Measurements from ENCODE around the gene AQP4.

The AQP4 gene

DNA sequence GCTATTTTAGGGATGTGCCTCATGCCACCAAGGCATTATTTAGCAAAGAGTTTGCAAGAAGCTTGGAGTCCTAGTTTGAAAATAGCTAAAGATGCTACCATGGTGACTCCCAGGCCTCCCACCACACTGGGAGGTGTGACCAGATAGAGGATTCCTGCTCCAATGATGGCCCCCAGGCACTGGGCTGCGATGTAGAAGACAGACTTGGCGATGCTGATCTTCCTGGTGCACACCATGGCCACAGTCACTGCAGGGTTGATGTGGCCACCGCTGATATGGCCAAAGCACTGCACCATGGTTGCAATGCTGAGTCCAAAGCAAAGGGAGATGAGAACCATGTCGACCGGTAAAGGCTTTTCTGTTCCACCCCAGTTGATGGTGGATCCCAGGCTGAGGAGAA is 3.4 kb downstream of the AQP4 start:
- H3K4me1 ChIP-seq (ENCODE audit: control insufficient read depth in 1 of 2, insufficient read depth in 2 of 2, low read length in 2 of 2), result peaks cover 0 to 5% of the 10 kb centered on the region in 2 experiments
- H3K9me3 ChIP-seq (ENCODE audit: insufficient read depth, low read depth, low read length), result peaks cover 2% of the 10 kb centered on the region

DNA sequence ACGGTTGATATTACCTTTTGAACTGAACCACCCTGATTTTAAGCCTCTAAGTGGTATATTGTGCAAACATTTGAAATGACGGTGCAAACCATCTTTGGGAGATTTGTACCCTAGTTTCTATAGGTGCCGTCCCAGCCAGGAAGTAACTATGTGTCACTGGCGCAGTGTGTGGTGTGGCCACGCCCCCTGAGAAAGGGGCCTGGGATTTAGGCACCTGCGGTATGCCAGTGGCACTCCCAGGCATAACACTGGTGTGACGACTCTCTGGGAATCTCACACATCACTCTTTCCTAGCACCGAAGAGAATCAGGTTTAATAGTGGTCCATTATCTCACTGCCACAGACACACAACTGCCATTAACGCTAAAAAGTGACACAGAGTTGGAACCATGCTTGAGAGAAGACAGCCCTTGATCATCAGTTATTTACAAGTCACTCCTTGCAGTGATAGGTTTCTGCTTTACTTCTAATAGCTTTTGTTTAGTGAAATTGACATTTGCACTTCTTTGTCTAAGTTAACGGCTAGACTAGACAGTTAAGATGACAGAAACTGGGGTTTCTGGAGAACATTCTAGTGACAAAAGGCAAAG is 11.1 kb downstream of the AQP4 start:
- Histone ChIP-seq H2BK120ac (ENCODE audit: insufficient read depth, low read length, poor library complexity) (no peak overlapping the region), H3K79me1 (ENCODE audit: low read length) (no peaks in the 10 kb centered on the region), H4K12ac (ENCODE audit: low read depth, low read length) (no peak overlapping the region), H3K18ac (ENCODE audit: low read length) (no peak overlapping the region), H3K9me3 (ENCODE audit: insufficient read depth, low read depth, low read length) (no peaks in the 10 kb centered on the region), H4K8ac (ENCODE audit: low read depth, low read length) (no peak overlapping the region), H2AK5ac (ENCODE audit: low read length) (no peak overlapping the region), H2BK5ac (ENCODE audit: low read depth, low read length, poor library complexity) (no peak overlapping the region), H3K79me2 (ENCODE audit: control insufficient read depth, insufficient read depth, low read length, poor library complexity) (no peaks in the 10 kb centered on the region), H3K36me3 (ENCODE audit: control insufficient read depth in 1 of 2, insufficient read depth in 2 of 2, low read length in 2 of 2) (no peaks in the 10 kb centered on the region), H3K27me3 (ENCODE audit: insufficient read depth, low read length) (no peaks in the 10 kb centered on the region), H3K14ac (ENCODE audit: low read length) (no peak overlapping the region), H3K23ac (ENCODE audit: low read length) (no peak overlapping the region), H3K4me1 (ENCODE audit: control insufficient read depth in 1 of 2, insufficient read depth in 2 of 2, low read length in 2 of 2) (no peaks in the 10 kb centered on the region), H2BK12ac (ENCODE audit: low read length) (no peak overlapping the region), H3K4me2 (ENCODE audit: low read length) (no peak overlapping the region), H3K27ac (ENCODE audit: low read depth, low read length) (no peak overlapping the region), H3K4me3 (ENCODE audit: low read depth, low read length) (no peak overlapping the region), H3K9ac (ENCODE audit: low read length) (no peak overlapping the region), H2AFZ (ENCODE audit: insufficient read depth, low read length, poor library complexity) (no peak overlapping the region), H3K4ac (ENCODE audit: low read depth, low read length) (no peak overlapping the region), H4K91ac (ENCODE audit: low read depth, low read length) (no peak overlapping the region)
- DNase-seq, result peak in 1 of 2 donors; percentile 3
- no CpG with 5 or more reads among the region's 10 CpGs for WGBS (ENCODE audit: extremely low coverage, insufficient coverage, insufficient read length)

More for the DNA sequence above, 3.4 kb downstream of the AQP4 start:
- no peak overlapping the region for H3K18ac ChIP-seq (ENCODE audit: low read length)
- no peaks in the 10 kb centered on the region for H3K79me2 ChIP-seq (ENCODE audit: control insufficient read depth, insufficient read depth, low read length, poor library complexity)
- H3K4ac ChIP-seq (ENCODE audit: low read depth, low read length), result no peak overlapping the region
- WGBS (ENCODE audit: extremely low coverage, insufficient coverage, insufficient read length), result no CpG with 5 or more reads among the region's 5 CpGs
- H2AFZ ChIP-seq (ENCODE audit: insufficient read depth, low read length, poor library complexity), result no peak overlapping the region
- H4K8ac ChIP-seq (ENCODE audit: low read depth, low read length), result no peak overlapping the region
- no peaks in the 10 kb centered on the region for H3K79me1 ChIP-seq (ENCODE audit: low read length)
- H3K23ac ChIP-seq (ENCODE audit: low read length), result no peak overlapping the region
- no peak overlapping the region for H3K9ac ChIP-seq (ENCODE audit: low read length)
- no peak overlapping the region for H2BK12ac ChIP-seq (ENCODE audit: low read length)
- no peak for DNase-seq
- H3K14ac ChIP-seq (ENCODE audit: low read length), result no peak overlapping the region
- H3K36me3 ChIP-seq (ENCODE audit: control insufficient read depth in 1 of 2, insufficient read depth in 2 of 2, low read length in 2 of 2), result no peaks in the 10 kb centered on the region
- H4K12ac ChIP-seq (ENCODE audit: low read depth, low read length), result no peak overlapping the region
- no peak overlapping the region for H2BK120ac ChIP-seq (ENCODE audit: insufficient read depth, low read length, poor library complexity)
- H3K27ac ChIP-seq (ENCODE audit: low read depth, low read length), result no peak overlapping the region
- H3K4me3 ChIP-seq (ENCODE audit: low read depth, low read length), result no peak overlapping the region
- no peak overlapping the region for H3K4me2 ChIP-seq (ENCODE audit: low read length)
- H2BK5ac ChIP-seq (ENCODE audit: low read depth, low read length, poor library complexity), result no peak overlapping the region
- H2AK5ac ChIP-seq (ENCODE audit: low read length), result no peak overlapping the region
- H3K27me3 ChIP-seq (ENCODE audit: insufficient read depth, low read length), result peaks cover 6% of the 10 kb centered on the region
- H4K91ac ChIP-seq (ENCODE audit: low read depth, low read length), result no peak overlapping the region

DNA sequence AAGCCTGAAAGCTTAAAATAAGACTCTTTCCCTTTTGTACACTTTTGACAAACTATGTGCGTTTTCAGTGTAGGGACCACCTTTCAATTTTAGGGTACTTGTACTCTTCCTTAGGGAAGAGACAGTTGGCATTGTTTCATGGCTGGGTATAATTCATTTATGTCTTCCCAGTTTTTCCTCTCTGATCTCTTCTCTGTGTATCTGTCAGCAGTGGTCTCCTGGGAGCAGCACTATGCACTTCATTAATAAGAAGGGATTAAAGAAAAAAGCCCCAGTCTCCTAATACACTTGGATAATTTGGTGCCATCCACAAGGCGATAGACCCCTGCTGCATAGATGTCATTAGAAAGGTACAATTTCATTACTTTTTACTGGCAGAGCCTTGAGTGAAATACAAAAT is 12.1 kb downstream of the AQP4 start:
- Histone ChIP-seq H2AFZ (ENCODE audit: insufficient read depth, low read length, poor library complexity) (no peak overlapping the region), H2BK5ac (ENCODE audit: low read depth, low read length, poor library complexity) (no peak overlapping the region), H3K79me2 (ENCODE audit: control insufficient read depth, insufficient read depth, low read length, poor library complexity) (no peaks in the 10 kb centered on the region), H3K79me1 (ENCODE audit: low read length) (no peaks in the 10 kb centered on the region), H4K91ac (ENCODE audit: low read depth, low read length) (no peak overlapping the region), H2BK12ac (ENCODE audit: low read length) (no peak overlapping the region), H3K4ac (ENCODE audit: low read depth, low read length) (no peak overlapping the region), H3K9me3 (ENCODE audit: insufficient read depth, low read depth, low read length) (no peaks in the 10 kb centered on the region), H4K12ac (ENCODE audit: low read depth, low read length) (no peak overlapping the region), H3K36me3 (ENCODE audit: control insufficient read depth in 1 of 2, insufficient read depth in 2 of 2, low read length in 2 of 2) (no peaks in the 10 kb centered on the region), H3K27me3 (ENCODE audit: insufficient read depth, low read length) (no peaks in the 10 kb centered on the region), H3K14ac (ENCODE audit: low read length) (no peak overlapping the region), H2BK120ac (ENCODE audit: insufficient read depth, low read length, poor library complexity) (no peak overlapping the region), H3K18ac (ENCODE audit: low read length) (no peak overlapping the region), H3K4me2 (ENCODE audit: low read length) (no peak overlapping the region), H3K4me3 (ENCODE audit: low read depth, low read length) (no peak overlapping the region), H2AK5ac (ENCODE audit: low read length) (no peak overlapping the region), H3K9ac (ENCODE audit: low read length) (no peak overlapping the region), H3K23ac (ENCODE audit: low read length) (no peak overlapping the region), H3K27ac (ENCODE audit: low read depth, low read length) (no peak overlapping the region), H3K4me1 (ENCODE audit: control insufficient read depth in 1 of 2, insufficient read depth in 2 of 2, low read length in 2 of 2) (no peaks in the 10 kb centered on the region), H4K8ac (ENCODE audit: low read depth, low read length) (no peak overlapping the region)
- no peak for DNase-seq
- WGBS (ENCODE audit: extremely low coverage, insufficient coverage, insufficient read length), result no CpG with 5 or more reads among the region's 2 CpGs

- no peak overlapping the region for H3K23ac ChIP-seq (ENCODE audit: low read length)
- H4K8ac ChIP-seq (ENCODE audit: low read depth, low read length), result no peak overlapping the region
- H3K79me1 ChIP-seq (ENCODE audit: low read length), result no peaks in the 10 kb centered on the region
- H3K18ac ChIP-seq (ENCODE audit: low read length), result no peak overlapping the region
- H2AFZ ChIP-seq (ENCODE audit: insufficient read depth, low read length, poor library complexity), result no peak overlapping the region
- H2BK120ac ChIP-seq (ENCODE audit: insufficient read depth, low read length, poor library complexity), result no peak overlapping the region
- peaks cover 3% of the 10 kb centered on the region for H3K9me3 ChIP-seq (ENCODE audit: insufficient read depth, low read depth, low read length)
- H2AK5ac ChIP-seq (ENCODE audit: low read length), result no peak overlapping the region
- H2BK5ac ChIP-seq (ENCODE audit: low read depth, low read length, poor library complexity), result no peak overlapping the region
- no peak overlapping the region for H3K9ac ChIP-seq (ENCODE audit: low read length)
- H3K4me3 ChIP-seq (ENCODE audit: low read depth, low read length), result no peak overlapping the region
- H3K36me3 ChIP-seq (ENCODE audit: control insufficient read depth in 1 of 2, insufficient read depth in 2 of 2, low read length in 2 of 2), result no peaks in the 10 kb centered on the region
- no peak overlapping the region for H4K91ac ChIP-seq (ENCODE audit: low read depth, low read length)
- no peaks in the 10 kb centered on the region for H3K27me3 ChIP-seq (ENCODE audit: insufficient read depth, low read length)
- no peak overlapping the region for H3K4me2 ChIP-seq (ENCODE audit: low read length)
- H4K12ac ChIP-seq (ENCODE audit: low read depth, low read length), result no peak overlapping the region
- H3K14ac ChIP-seq (ENCODE audit: low read length), result no peak overlapping the region
- H3K4ac ChIP-seq (ENCODE audit: low read depth, low read length), result no peak overlapping the region
- H3K27ac ChIP-seq (ENCODE audit: low read depth, low read length), result no peak overlapping the region
- H3K79me2 ChIP-seq (ENCODE audit: control insufficient read depth, insufficient read depth, low read length, poor library complexity), result no peaks in the 10 kb centered on the region
- WGBS (ENCODE audit: extremely low coverage, insufficient coverage, insufficient read length), result no CpG with 5 or more reads among the region's 1 CpG
- H2BK12ac ChIP-seq (ENCODE audit: low read length), result no peak overlapping the region
- no peak for DNase-seq
- no peaks in the 10 kb centered on the region for H3K4me1 ChIP-seq (ENCODE audit: control insufficient read depth in 1 of 2, insufficient read depth in 2 of 2, low read length in 2 of 2)
Measured at GRCh38 chr18:26843760-26844159, 21.7 kb downstream of the AQP4 start.
